ENCODE measurements around the gene DNAJC12. TPM values are rescaled to one million over a fixed set of nuclear protein-coding genes. Genes with fewer than 3 reads are reported as not detected.

Gene DNAJC12
- total and polyA plus RNA-seq, 2 donors (not counting 1 experiment from before 2014, with no cell fraction given), result 0.19 TPM; not detected in 1

DNA sequence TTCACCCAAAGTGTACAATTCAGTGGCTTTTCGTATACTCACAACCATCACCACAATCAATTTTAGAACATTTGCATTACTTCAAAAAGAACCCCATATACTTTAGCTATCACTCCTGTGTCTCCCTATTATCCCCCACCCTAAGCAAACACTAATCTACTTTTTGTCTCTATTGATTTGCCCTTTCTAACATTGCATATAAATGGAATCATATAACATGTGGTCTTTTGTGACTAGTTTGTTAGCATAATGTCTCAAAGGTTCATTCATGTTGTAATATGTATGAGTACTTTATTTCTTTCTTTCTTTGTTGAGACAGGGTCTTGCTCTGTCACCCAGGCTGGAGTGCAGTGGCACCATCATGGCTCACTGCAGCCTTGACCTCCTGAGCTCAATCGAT lies 21.0 kb upstream of the DNAJC12 start:
- intact Hi-C loops (cut with micrococcal nuclease), result loop anchor here (2.0 kb wide), 1 partner anchor 352 kb away; no protein-coding TSS in a partner anchor
- H3K4me2 ChIP-seq (replicated peaks; ENCODE audit: low read depth, low read length, poor library complexity, severe bottlenecking), result no peak overlapping the region
- no peak overlapping the region for H2AFZ ChIP-seq (ENCODE audit: insufficient read depth, low read depth, low read length, poor library complexity, severe bottlenecking)
- ChIA-PET POLR2A (no interaction called here), CTCF (interaction anchor here (0.9 to 7.7 kb wide), 2 partner anchors 296 to 440 kb away, joined by 3 to 192 read pairs; no protein-coding TSS in a partner anchor)
- no peak overlapping the region for H3K27ac ChIP-seq (ENCODE audit: low read length in 2 of 2)
- H3K4me1 ChIP-seq (ENCODE audit: control insufficient read depth in 2 of 2, insufficient read depth in 2 of 2, low read length in 2 of 2), result peaks cover under 1 to 5% of the 10 kb centered on the region in 2 donors
- H4K20me1 ChIP-seq (ENCODE audit: control insufficient read depth, insufficient read depth, low read length, poor library complexity, severe bottlenecking), result no peaks in the 10 kb centered on the region
- no peak overlapping the region for H3K4me3 ChIP-seq (ENCODE audit: control extremely low read depth in 1 of 5, extremely low read depth in 1 of 5, insufficient read depth in 1 of 5, low read depth in 2 of 5, low read length in 4 of 5)
- no peaks in the 10 kb centered on the region for H3K79me2 ChIP-seq (ENCODE audit: control insufficient read depth, insufficient read depth, low read length)
- H3K27me3 ChIP-seq (replicated peaks in 1 of 4; ENCODE audit: control extremely low read depth in 1 of 4, control insufficient read depth in 3 of 4, insufficient read depth in 4 of 4, low read length in 3 of 4), result no peaks in the 10 kb centered on the region
- H3K9ac ChIP-seq (ENCODE audit: low read length), result no peak overlapping the region
- TF ChIP-seq EZH2 (IDR thresholded peaks at IDR 0.05; ENCODE audit: borderline replicate concordance, insufficient read depth, low read depth, low read length, poor library complexity, severe bottlenecking), result no peak
- TF ChIP-seq, protein P1, sequence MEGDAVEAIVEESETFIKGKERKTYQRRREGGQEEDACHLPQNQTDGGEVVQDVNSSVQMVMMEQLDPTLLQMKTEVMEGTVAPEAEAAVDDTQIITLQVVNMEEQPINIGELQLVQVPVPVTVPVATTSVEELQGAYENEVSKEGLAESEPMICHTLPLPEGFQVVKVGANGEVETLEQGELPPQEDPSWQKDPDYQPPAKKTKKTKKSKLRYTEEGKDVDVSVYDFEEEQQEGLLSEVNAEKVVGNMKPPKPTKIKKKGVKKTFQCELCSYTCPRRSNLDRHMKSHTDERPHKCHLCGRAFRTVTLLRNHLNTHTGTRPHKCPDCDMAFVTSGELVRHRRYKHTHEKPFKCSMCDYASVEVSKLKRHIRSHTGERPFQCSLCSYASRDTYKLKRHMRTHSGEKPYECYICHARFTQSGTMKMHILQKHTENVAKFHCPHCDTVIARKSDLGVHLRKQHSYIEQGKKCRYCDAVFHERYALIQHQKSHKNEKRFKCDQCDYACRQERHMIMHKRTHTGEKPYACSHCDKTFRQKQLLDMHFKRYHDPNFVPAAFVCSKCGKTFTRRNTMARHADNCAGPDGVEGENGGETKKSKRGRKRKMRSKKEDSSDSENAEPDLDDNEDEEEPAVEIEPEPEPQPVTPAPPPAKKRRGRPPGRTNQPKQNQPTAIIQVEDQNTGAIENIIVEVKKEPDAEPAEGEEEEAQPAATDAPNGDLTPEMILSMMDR (IDR thresholded peaks at IDR 0.05), result no peak
- Mint-ChIP-seq H3K4me3 (no peak overlapping the region), H3K4me1 (peaks cover 10% of the 10 kb centered on the region), H3K27ac (no peak overlapping the region), H3K27me3 (no peaks in the 10 kb centered on the region), H3K9me3 (ENCODE audit: insufficient read depth) (no peaks in the 10 kb centered on the region)
- ATAC-seq (ENCODE audit: low read depth), result no peak
- 100% methylated on average over 1 of the region's 2 CpGs for WGBS (ENCODE audit: insufficient coverage)
- H3K9me3 ChIP-seq (ENCODE audit: control extremely low read depth in 1 of 3, control insufficient read depth in 2 of 3, insufficient read depth in 1 of 3, low read length in 2 of 3), result no peaks in the 10 kb centered on the region
- no peaks in the 10 kb centered on the region for H3K36me3 ChIP-seq (replicated peaks in 1 of 2; ENCODE audit: control extremely low read depth in 1 of 2, control insufficient read depth in 1 of 2, extremely low read depth in 1 of 2, insufficient read depth in 2 of 2, low read length in 1 of 2)
- no peak for DNase-seq

DNA sequence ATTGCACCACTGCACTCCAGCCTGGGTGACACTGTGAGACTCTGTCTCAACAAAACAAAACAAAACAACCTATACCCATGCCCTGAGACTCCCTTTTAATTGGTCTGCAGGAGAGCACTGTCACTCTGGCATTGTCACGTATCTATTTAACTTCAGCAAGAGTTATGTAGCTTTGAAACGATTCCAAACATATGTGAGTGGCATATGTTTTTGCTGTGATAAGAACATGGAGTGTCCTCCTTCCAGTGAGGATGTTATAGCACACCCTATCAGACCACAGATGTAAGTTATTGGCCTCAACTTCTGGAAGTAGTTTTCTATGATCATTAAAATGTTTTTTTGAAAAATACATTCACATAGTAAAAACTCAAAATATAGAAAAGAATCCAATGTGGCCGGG lies 15.5 kb upstream of the DNAJC12 start:
- peaks cover 5 to 11% of the 10 kb centered on the region in 2 donors for H3K4me1 ChIP-seq (ENCODE audit: control insufficient read depth in 2 of 2, insufficient read depth in 2 of 2, low read length in 2 of 2)
- intact Hi-C loops (cut with micrococcal nuclease), result no loop called here
- CTCF ChIA-PET, result interaction anchor here (7.7 kb wide), 1 partner anchor 302 kb away, joined by 192 read pairs; no protein-coding TSS in a partner anchor
- no CpG with 5 or more reads among the region's 3 CpGs for WGBS (ENCODE audit: insufficient coverage)
- POLR2A ChIA-PET, result interaction anchor here (0.7 kb wide), 1 partner anchor 128 kb away, joined by 4 read pairs; no protein-coding TSS in a partner anchor
- no peak overlapping the region for H3K9ac ChIP-seq (ENCODE audit: low read length)
- ATAC-seq (ENCODE audit: low read depth) (no peak), DNase-seq (no peak)
- no peak for TF ChIP-seq EZH2 (IDR thresholded peaks at IDR 0.05; ENCODE audit: borderline replicate concordance, insufficient read depth, low read depth, low read length, poor library complexity, severe bottlenecking)
- TF ChIP-seq, protein P1 (IDR thresholded peaks at IDR 0.05), result no peak
- no peaks in the 10 kb centered on the region for H3K27me3 Mint-ChIP-seq
- no peaks in the 10 kb centered on the region for H4K20me1 ChIP-seq (ENCODE audit: control insufficient read depth, insufficient read depth, low read length, poor library complexity, severe bottlenecking)
- H3K4me2 ChIP-seq (replicated peaks; ENCODE audit: low read depth, low read length, poor library complexity, severe bottlenecking), result no peak overlapping the region
- peaks cover 0 to under 1% (median 0%) of the 10 kb centered on the region in 3 donors for H3K9me3 ChIP-seq (ENCODE audit: control extremely low read depth in 1 of 3, control insufficient read depth in 2 of 3, insufficient read depth in 1 of 3, low read length in 2 of 3)
- no peaks in the 10 kb centered on the region for H3K79me2 ChIP-seq (ENCODE audit: control insufficient read depth, insufficient read depth, low read length)
- H3K4me3 Mint-ChIP-seq, result no peak overlapping the region
- H3K27ac Mint-ChIP-seq, result no peak overlapping the region
- no peaks in the 10 kb centered on the region for H3K36me3 ChIP-seq (replicated peaks in 1 of 2; ENCODE audit: control extremely low read depth in 1 of 2, control insufficient read depth in 1 of 2, extremely low read depth in 1 of 2, insufficient read depth in 2 of 2, low read length in 1 of 2)
- H3K27me3 ChIP-seq (replicated peaks in 1 of 4; ENCODE audit: control extremely low read depth in 1 of 4, control insufficient read depth in 3 of 4, insufficient read depth in 4 of 4, low read length in 3 of 4), result no peaks in the 10 kb centered on the region
- H2AFZ ChIP-seq (ENCODE audit: insufficient read depth, low read depth, low read length, poor library complexity, severe bottlenecking), result no peak overlapping the region
- H3K4me3 ChIP-seq (ENCODE audit: control extremely low read depth in 1 of 5, extremely low read depth in 1 of 5, insufficient read depth in 1 of 5, low read depth in 2 of 5, low read length in 4 of 5), result no peak overlapping the region
- no peak overlapping the region for H3K27ac ChIP-seq (ENCODE audit: low read length in 2 of 2)
- no peaks in the 10 kb centered on the region for H3K9me3 Mint-ChIP-seq (ENCODE audit: insufficient read depth)
- H3K4me1 Mint-ChIP-seq, result peaks cover 12% of the 10 kb centered on the region
